Liver (tissue), 9 donors: ENCODE measurements around the gene LGALS4. TPM values are rescaled to one million over a fixed set of nuclear protein-coding genes. Genes with fewer than 3 reads are reported as not detected.

Experiments used
- DNase-seq: peaks from one replicate; pipeline ENCODE4 v3.0.0-alpha.2; 2017; ENCODE audit warnings: low spot score
- H3K27ac ChIP-seq, 2 donors: one replicate each; pipeline ENCODE4 v1.7.0; 2013; ENCODE audit warnings: inconsistent platforms in 2 of 2, low read length in 2 of 2, control low read depth in 1 of 2, low read depth in 1 of 2, mild to moderate bottlenecking in 1 of 2
- H3K27me3 ChIP-seq, 4 donors: one replicate each; pipeline versions ENCODE4 v1.6.1 to v1.7.0; 2013; ENCODE audit warnings: low read length in 3 of 4, inconsistent platforms in 1 of 4, mild to moderate bottlenecking in 1 of 4, moderate library complexity in 1 of 4; ENCODE audit not compliant: control insufficient read depth in 4 of 4, insufficient read depth in 4 of 4
- H3K36me3 ChIP-seq, 4 donors: one replicate each; pipeline versions ENCODE4 v1.6.1 to v1.7.0; 2013; ENCODE audit warnings: low read length in 3 of 4, mild to moderate bottlenecking in 3 of 4, low read depth in 1 of 4, moderate library complexity in 1 of 4; ENCODE audit not compliant: control insufficient read depth in 4 of 4, insufficient read depth in 3 of 4
- H3K4me1 ChIP-seq, 4 donors: one replicate each; pipeline versions ENCODE4 v1.6.1 to v1.7.0; 2013; ENCODE audit warnings: low read length in 3 of 4, mild to moderate bottlenecking in 3 of 4, moderate library complexity in 1 of 4; ENCODE audit not compliant: control insufficient read depth in 4 of 4, insufficient read depth in 4 of 4
- H3K4me3 ChIP-seq, 3 donors: one replicate each; pipeline versions ENCODE4 v1.6.1 to v1.7.0; 2013; ENCODE audit warnings: low read length in 3 of 3, control low read depth in 1 of 3, low read depth in 1 of 3, mild to moderate bottlenecking in 1 of 3
- H3K9ac ChIP-seq, 2 donors: one replicate each; pipeline ENCODE4 v1.7.0; 2013; ENCODE audit warnings: low read length in 2 of 2, mild to moderate bottlenecking in 2 of 2, moderate library complexity in 2 of 2, control low read depth in 1 of 2, low read depth in 1 of 2
- H3K9me3 ChIP-seq, 4 donors: one replicate each; pipeline versions ENCODE4 v1.6.1 to v1.7.0; 2013; ENCODE audit warnings: low read length in 3 of 4; ENCODE audit not compliant: control insufficient read depth in 4 of 4
- CTCF ChIP-seq: fragments of 150-350 bp; IDR thresholded peaks from 2 replicates; pipeline ENCODE4 v1.5.1; 2017; ENCODE audit warnings: improper control_type of control experiment, low read depth, low read length; ENCODE audit not compliant: missing input control
- EGR1 ChIP-seq, 2 donors: IDR thresholded peaks; 2 replicates each; pipeline ENCODE4 v1.6.1; 2016 to 2018; ENCODE audit warnings: antibody characterized with exemption in 2 of 2, low read depth in 2 of 2
- FOXA1 ChIP-seq: IDR thresholded peaks from 2 replicates; pipeline ENCODE4 v1.6.1; 2016; ENCODE audit warnings: antibody characterized with exemption
- FOXA2 ChIP-seq: IDR thresholded peaks from 2 replicates; pipeline ENCODE4 v1.6.1; 2016; ENCODE audit warnings: antibody characterized with exemption
- GABPA ChIP-seq, 2 donors: IDR thresholded peaks in 1 of 2; conservative IDR thresholded peaks in 1 of 2; 2 replicates each; pipeline ENCODE4 v1.6.1; 2016; ENCODE audit warnings: antibody characterized with exemption in 2 of 2, mild to moderate bottlenecking in 1 of 2, moderate library complexity in 1 of 2
- HNF4A ChIP-seq, 2 donors: conservative IDR thresholded peaks; 2 replicates each; pipeline ENCODE4 v1.6.1; 2016; ENCODE audit warnings: antibody characterized with exemption in 2 of 2, mild to moderate bottlenecking in 2 of 2
- HNF4G ChIP-seq: IDR thresholded peaks from 2 replicates; pipeline ENCODE4 v1.6.1; 2016; ENCODE audit warnings: antibody characterized with exemption
- JUND ChIP-seq, 2 donors: IDR thresholded peaks; 2 replicates each; pipeline ENCODE4 v1.6.1; 2016; ENCODE audit warnings: antibody characterized with exemption in 2 of 2
- MAX ChIP-seq: IDR thresholded peaks from 2 replicates; pipeline ENCODE4 v1.6.1; 2016; ENCODE audit warnings: antibody characterized with exemption
- NR2F2 ChIP-seq: IDR thresholded peaks from 2 replicates; pipeline ENCODE4 v1.6.1; 2016; ENCODE audit warnings: antibody characterized with exemption
- RAD21 ChIP-seq, 2 donors: IDR thresholded peaks; 2 replicates each; pipeline ENCODE4 v1.6.1; 2016; ENCODE audit warnings: antibody characterized with exemption in 2 of 2, mild to moderate bottlenecking in 2 of 2
- REST ChIP-seq: IDR thresholded peaks from 2 replicates; pipeline ENCODE4 v1.6.1; 2016; ENCODE audit warnings: antibody characterized with exemption, mild to moderate bottlenecking
- RXRA ChIP-seq, 2 donors: IDR thresholded peaks; 2 replicates each; pipeline ENCODE4 v1.6.1; 2017 to 2018; ENCODE audit warnings: antibody characterized with exemption in 2 of 2, mild to moderate bottlenecking in 1 of 2
- SP1 ChIP-seq: IDR thresholded peaks from 2 replicates; pipeline ENCODE4 v1.6.1; 2018; ENCODE audit warnings: antibody characterized with exemption, mild to moderate bottlenecking
- TAF1 ChIP-seq: conservative IDR thresholded peaks from 2 replicates; pipeline ENCODE4 v1.6.1; 2016; ENCODE audit warnings: antibody characterized with exemption, mild to moderate bottlenecking
- YY1 ChIP-seq: IDR thresholded peaks from 2 replicates; pipeline ENCODE4 v1.6.1; 2016; ENCODE audit warnings: antibody characterized with exemption, mild to moderate bottlenecking
- WGBS: extraction: QIAGEN DNeasy Blood & Tissue Kit; methylation state at CpG from one replicate; pipeline ENCODE4 v1.1.7; 2013; 5-methylcytosine and 5-hydroxymethylcytosine counted together
- polyA plus RNA-seq, 2 donors: library from polyadenylated mRNA; stranded (reverse) in 1 of 2; unstranded in 1 of 2; fragments of 200-250 nt in 1 of 2; fragments of >200 nt in 1 of 2; fragmentation: Nextera tagmentation in 1 of 2; extraction: Ambion mirVana in 1 of 2; gene quantifications; one replicate each; pipeline versions ENCODE4 v1.2.1 to v1.2.3, GENCODE V29; 2013 to 2015
- total RNA-seq, 2 donors: library from RNA; depleted of rRNA; stranded (reverse); fragments of >200 nt; gene quantifications; one replicate each; pipeline ENCODE4 v1.2.3, GENCODE V29; 2014
- TF ChIP-seq, protein P1 (sequence below): IDR thresholded peaks from 2 replicates; pipeline ENCODE4 v1.6.1; 2016; ENCODE audit warnings: antibody characterized with exemption
- TF ChIP-seq, protein P2 (sequence below): IDR thresholded peaks from 2 replicates; pipeline ENCODE4 v1.6.1; 2016; ENCODE audit warnings: antibody characterized with exemption
- donor health status: healthy.
- donor health status: healthy.
- donor health status: healthy.
- donor health status: healthy.
- donor health status: healthy.

LGALS4 gene
- total and polyA plus RNA-seq, 4 donors = 0.42 to 40.6 (median 12.1) TPM

- no peak for TF ChIP-seq CTCF
- TF ChIP-seq EGR1 (IDR thresholded peaks at IDR 0.05; ENCODE audit: low read depth in 2 of 2) = no peak
These were observed 4.3 kb upstream of the LGALS4 start (continued) for GRCh38 chr19:38817081-38817480.

GRCh38 chr19:38816131-38816750, 3.5 kb upstream of the LGALS4 start:
- 95% methylated on average over 18 of the region's 18 CpGs for WGBS
- peaks cover 4 to 28% (median 20%) of the 10 kb centered on the region in 4 donors for H3K4me1 ChIP-seq
- DNase-seq = no peak
- no peaks in the 10 kb centered on the region for H3K27me3 ChIP-seq
- H3K36me3 ChIP-seq = peaks cover 14 to 36% (median 20%) of the 10 kb centered on the region in 4 donors
- TF ChIP-seq RAD21 (IDR thresholded peaks at IDR 0.05) (no peak), EGR1 (IDR thresholded peaks at IDR 0.05; ENCODE audit: low read depth in 2 of 2) (no peak), HNF4G (no peak), SP1 (no peak), YY1 (no peak), REST (no peak), RXRA (IDR thresholded peaks at IDR 0.05) (no peak), TAF1 (no peak), FOXA2 (no peak), FOXA1 (no peak), MAX (no peak), JUND (IDR thresholded peaks at IDR 0.05) (no peak), GABPA (IDR thresholded peaks at IDR 0.05 in 1 of 2, conservative IDR thresholded peaks at IDR 0.05 in 1 of 2) (no peak), HNF4A (conservative IDR thresholded peaks at IDR 0.05) (no peak), NR2F2 (no peak), CTCF (no peak)
- TF ChIP-seq, protein P1, sequence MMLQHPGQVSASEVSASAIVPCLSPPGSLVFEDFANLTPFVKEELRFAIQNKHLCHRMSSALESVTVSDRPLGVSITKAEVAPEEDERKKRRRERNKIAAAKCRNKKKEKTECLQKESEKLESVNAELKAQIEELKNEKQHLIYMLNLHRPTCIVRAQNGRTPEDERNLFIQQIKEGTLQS = no peak
- TF ChIP-seq, protein P2, sequence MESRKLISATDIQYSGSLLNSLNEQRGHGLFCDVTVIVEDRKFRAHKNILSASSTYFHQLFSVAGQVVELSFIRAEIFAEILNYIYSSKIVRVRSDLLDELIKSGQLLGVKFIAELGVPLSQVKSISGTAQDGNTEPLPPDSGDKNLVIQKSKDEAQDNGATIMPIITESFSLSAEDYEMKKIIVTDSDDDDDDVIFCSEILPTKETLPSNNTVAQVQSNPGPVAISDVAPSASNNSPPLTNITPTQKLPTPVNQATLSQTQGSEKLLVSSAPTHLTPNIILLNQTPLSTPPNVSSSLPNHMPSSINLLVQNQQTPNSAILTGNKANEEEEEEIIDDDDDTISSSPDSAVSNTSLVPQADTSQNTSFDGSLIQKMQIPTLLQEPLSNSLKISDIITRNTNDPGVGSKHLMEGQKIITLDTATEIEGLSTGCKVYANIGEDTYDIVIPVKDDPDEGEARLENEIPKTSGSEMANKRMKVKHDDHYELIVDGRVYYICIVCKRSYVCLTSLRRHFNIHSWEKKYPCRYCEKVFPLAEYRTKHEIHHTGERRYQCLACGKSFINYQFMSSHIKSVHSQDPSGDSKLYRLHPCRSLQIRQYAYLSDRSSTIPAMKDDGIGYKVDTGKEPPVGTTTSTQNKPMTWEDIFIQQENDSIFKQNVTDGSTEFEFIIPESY = no peak
- H3K9me3 ChIP-seq = no peaks in the 10 kb centered on the region
- no peak overlapping the region for H3K4me3 ChIP-seq
- H3K27ac ChIP-seq = no peak overlapping the region
- no peak overlapping the region for H3K9ac ChIP-seq
